Activated T-cell treated with anti-CD3 and anti-CD28 coated beads, Interleukin-2, amount 50 U/mL, for 72 hours (primary cell): ENCODE results near the gene ASAP2. TPM values are rescaled to one million over a fixed set of nuclear protein-coding genes. Genes with fewer than 3 reads are reported as not detected.

ENCODE experiments used
- ATAC-seq, 2 donors: fragments of 150-1000 bp; cut with Tn5 transposase; replicated peaks in 1 of 2; 2 replicates each; pipeline ENCODE4 v1.10.0; 2021; ENCODE audit warnings: moderate library complexity in 2 of 2, mild to moderate bottlenecking in 1 of 2
- DNase-seq, 2 donors: peaks; one replicate each; pipeline ENCODE4 v3.0.0; 2021 to 2022; ENCODE audit warnings: mixed read lengths in 1 of 2
- H3K27ac Mint-ChIP-seq: one replicate; pipeline ENCODE4 v1.8.0; 2022; ENCODE audit warnings: mild to moderate bottlenecking, moderate library complexity, mixed read lengths
- H3K27me3 Mint-ChIP-seq: one replicate; pipeline ENCODE4 v1.8.0; 2022; ENCODE audit warnings: low read depth, mixed read lengths
- H3K36me3 Mint-ChIP-seq, 2 donors: one replicate each; pipeline ENCODE4 v1.8.0; 2022; ENCODE audit warnings: mixed read lengths in 2 of 2, mild to moderate bottlenecking in 1 of 2; ENCODE audit not compliant: insufficient read depth in 2 of 2
- H3K4me1 Mint-ChIP-seq: one replicate; pipeline ENCODE4 v1.8.0; 2022; ENCODE audit warnings: low read depth, mixed read lengths
- H3K4me3 Mint-ChIP-seq, 2 donors: one replicate each; pipeline ENCODE4 v1.8.0; 2022; ENCODE audit warnings: mild to moderate bottlenecking in 2 of 2, mixed read lengths in 2 of 2, moderate library complexity in 2 of 2
- H3K9me3 Mint-ChIP-seq, 2 donors: one replicate each; pipeline ENCODE4 v1.8.0; 2022; ENCODE audit warnings: mixed read lengths in 2 of 2
- total RNA-seq, 2 donors: library from RNA; stranded (reverse); gene quantifications; one replicate each; pipeline ENCODE4 v1.2.3, GENCODE V29; 2022

Gene ASAP2
- total RNA-seq, 2 donors from 2014 or later, result 0.10 to 0.42 TPM

- H3K27me3 Mint-ChIP-seq, result peaks cover 5% of the 10 kb centered on the region
- no peak overlapping the region for H3K4me3 Mint-ChIP-seq
- ATAC-seq (no peak), DNase-seq (no peak)
- no peaks in the 10 kb centered on the region for H3K36me3 Mint-ChIP-seq
- H3K27ac Mint-ChIP-seq, result no peak overlapping the region
- no peaks in the 10 kb centered on the region for H3K4me1 Mint-ChIP-seq
- H3K9me3 Mint-ChIP-seq, result no peaks in the 10 kb centered on the region
Measured at GRCh38 chr2:9315280-9315847, 108.8 kb downstream of the ASAP2 start.

GRCh38 chr2:9317559-9317958 lies 110.9 kb downstream of the ASAP2 start:
- H3K9me3 Mint-ChIP-seq, result no peaks in the 10 kb centered on the region
- no peak overlapping the region for H3K4me3 Mint-ChIP-seq
- peaks cover 10% of the 10 kb centered on the region for H3K27me3 Mint-ChIP-seq
- no peaks in the 10 kb centered on the region for H3K4me1 Mint-ChIP-seq
- no peak overlapping the region for H3K27ac Mint-ChIP-seq
- H3K36me3 Mint-ChIP-seq, result no peaks in the 10 kb centered on the region
- no peak for ATAC-seq
- no peak for DNase-seq

- ATAC-seq, result no peak
- H3K4me1 Mint-ChIP-seq, result no peaks in the 10 kb centered on the region
- no peak overlapping the region for H3K4me3 Mint-ChIP-seq
- DNase-seq, result no peak
- H3K27ac Mint-ChIP-seq, result no peak overlapping the region
- H3K27me3 Mint-ChIP-seq, result peaks cover 10% of the 10 kb centered on the region
- no peaks in the 10 kb centered on the region for H3K36me3 Mint-ChIP-seq
- no peaks in the 10 kb centered on the region for H3K9me3 Mint-ChIP-seq
Measured at GRCh38 chr2:9318461-9319337, 112.1 kb downstream of the ASAP2 start.

- Mint-ChIP-seq H3K4me3 (no peak overlapping the region), H3K4me1 (no peaks in the 10 kb centered on the region), H3K36me3 (no peaks in the 10 kb centered on the region), H3K9me3 (no peaks in the 10 kb centered on the region), H3K27ac (no peak overlapping the region), H3K27me3 (peaks cover 10% of the 10 kb centered on the region)
- no peak for ATAC-seq
- DNase-seq, result no peak
Measured at GRCh38 chr2:9319338-9319715, 112.7 kb downstream of the ASAP2 start.

GRCh38 chr2:9322576-9322975 lies 116.0 kb downstream of the ASAP2 start:
- peaks cover 5% of the 10 kb centered on the region for H3K27me3 Mint-ChIP-seq
- H3K9me3 Mint-ChIP-seq, result no peaks in the 10 kb centered on the region
- H3K4me1 Mint-ChIP-seq, result no peaks in the 10 kb centered on the region
- no peak overlapping the region for H3K4me3 Mint-ChIP-seq
- no peak overlapping the region for H3K27ac Mint-ChIP-seq
- ATAC-seq (no peak), DNase-seq (no peak)
- no peaks in the 10 kb centered on the region for H3K36me3 Mint-ChIP-seq

- Mint-ChIP-seq H3K27ac (no peak overlapping the region), H3K36me3 (no peaks in the 10 kb centered on the region), H3K4me3 (no peak overlapping the region), H3K27me3 (peaks cover 15% of the 10 kb centered on the region), H3K9me3 (no peaks in the 10 kb centered on the region), H3K4me1 (no peaks in the 10 kb centered on the region)
- ATAC-seq, result no peak
- DNase-seq, result no peak
Measured at GRCh38 chr2:9325428-9325827, 118.8 kb downstream of the ASAP2 start.

GRCh38 chr2:9326975-9327374 lies 120.4 kb downstream of the ASAP2 start:
- Mint-ChIP-seq H3K36me3 (no peaks in the 10 kb centered on the region), H3K4me3 (no peak overlapping the region), H3K27ac (no peak overlapping the region), H3K9me3 (no peaks in the 10 kb centered on the region), H3K4me1 (no peaks in the 10 kb centered on the region), H3K27me3 (peaks cover 10% of the 10 kb centered on the region)
- no peak for DNase-seq
- no peak for ATAC-seq

- no peak for ATAC-seq
- no peaks in the 10 kb centered on the region for H3K9me3 Mint-ChIP-seq
- H3K27ac Mint-ChIP-seq, result no peak overlapping the region
- no peak for DNase-seq
- H3K4me1 Mint-ChIP-seq, result no peaks in the 10 kb centered on the region
- H3K4me3 Mint-ChIP-seq, result no peak overlapping the region
- peaks cover 10% of the 10 kb centered on the region for H3K27me3 Mint-ChIP-seq
- no peaks in the 10 kb centered on the region for H3K36me3 Mint-ChIP-seq
Measured at GRCh38 chr2:9327873-9328352, 121.3 kb downstream of the ASAP2 start.

- DNase-seq (no peak), ATAC-seq (no peak)
- Mint-ChIP-seq H3K4me3 (no peak overlapping the region), H3K9me3 (no peaks in the 10 kb centered on the region), H3K27ac (no peak overlapping the region), H3K4me1 (no peaks in the 10 kb centered on the region), H3K36me3 (no peaks in the 10 kb centered on the region), H3K27me3 (peaks cover 10% of the 10 kb centered on the region)
Measured at GRCh38 chr2:9328931-9329330, 122.3 kb downstream of the ASAP2 start.

GRCh38 chr2:9329497-9329896 lies 122.9 kb downstream of the ASAP2 start:
- H3K36me3 Mint-ChIP-seq, result no peaks in the 10 kb centered on the region
- no peaks in the 10 kb centered on the region for H3K4me1 Mint-ChIP-seq
- H3K4me3 Mint-ChIP-seq, result no peak overlapping the region
- no peak overlapping the region for H3K27ac Mint-ChIP-seq
- no peaks in the 10 kb centered on the region for H3K9me3 Mint-ChIP-seq
- no peak for ATAC-seq
- DNase-seq, result no peak
- peaks cover 10% of the 10 kb centered on the region for H3K27me3 Mint-ChIP-seq

GRCh38 chr2:9330612-9331270 lies 124.1 kb downstream of the ASAP2 start:
- Mint-ChIP-seq H3K9me3 (no peaks in the 10 kb centered on the region), H3K27ac (no peak overlapping the region), H3K36me3 (no peaks in the 10 kb centered on the region), H3K4me3 (no peak overlapping the region), H3K4me1 (no peaks in the 10 kb centered on the region), H3K27me3 (peaks cover 10% of the 10 kb centered on the region)
- ATAC-seq (no peak), DNase-seq (no peak)

- ATAC-seq (no peak), DNase-seq (no peak)
- Mint-ChIP-seq H3K9me3 (no peaks in the 10 kb centered on the region), H3K4me3 (no peak overlapping the region), H3K36me3 (no peaks in the 10 kb centered on the region), H3K27ac (no peak overlapping the region), H3K4me1 (no peaks in the 10 kb centered on the region), H3K27me3 (peaks cover 10% of the 10 kb centered on the region)
Measured at GRCh38 chr2:9331704-9332103, 125.1 kb downstream of the ASAP2 start.

GRCh38 chr2:9332136-9332852 lies 125.7 kb downstream of the ASAP2 start:
- ATAC-seq (no peak), DNase-seq (no peak)
- no peak overlapping the region for H3K4me3 Mint-ChIP-seq
- no peaks in the 10 kb centered on the region for H3K9me3 Mint-ChIP-seq
- H3K36me3 Mint-ChIP-seq, result no peaks in the 10 kb centered on the region
- no peaks in the 10 kb centered on the region for H3K4me1 Mint-ChIP-seq
- H3K27ac Mint-ChIP-seq, result no peak overlapping the region
- peaks cover 10% of the 10 kb centered on the region for H3K27me3 Mint-ChIP-seq
